Activated CD4-positive, alpha-beta T cell treated with anti-CD3 and anti-CD28 coated beads, Interleukin-2, amount 10 ng/mL, durations not matched to agents 7 days and 5 days (primary cell): ENCODE measurements around the gene FBXW12. TPM values are rescaled to one million over a fixed set of nuclear protein-coding genes. Genes with fewer than 3 reads are reported as not detected.
"Not testable (repeated sequence)": the region's sequence is repeated elsewhere in the genome, so short reads cannot be mapped to it uniquely, and the experiment has no call there.

Experiments used
- CTCF ChIA-PET: fragments of 350-600 bp; sonication (Branson Sonifier 250); formaldehyde crosslinking; loops from one replicate; lab custom pipeline; 2021; ENCODE audit warnings: antibody characterized with exemption; lab: Charles Lee
- POLR2A ChIA-PET: fragments of 350-600 bp; sonication (Branson Sonifier 250); formaldehyde crosslinking; loops from one replicate; lab custom pipeline; 2021; ENCODE audit warnings: antibody characterized with exemption; lab: Charles Lee
- DNase-seq: peaks from one replicate; pipeline ENCODE4 v3.0.0-alpha.2; 2020
- H3K27ac Mint-ChIP-seq: one replicate; pipeline ENCODE4 v1.8.0; 2021; ENCODE audit warnings: mild to moderate bottlenecking, moderate library complexity, mixed read lengths
- H3K27me3 Mint-ChIP-seq: one replicate; pipeline ENCODE4 v1.8.0; 2021; ENCODE audit warnings: mixed read lengths
- H3K36me3 Mint-ChIP-seq: one replicate; pipeline ENCODE4 v1.8.0; 2021; ENCODE audit warnings: low read depth, mixed read lengths
- H3K4me1 Mint-ChIP-seq: one replicate; pipeline ENCODE4 v1.8.0; 2021; ENCODE audit warnings: mixed read lengths
- H3K4me3 Mint-ChIP-seq: one replicate; pipeline ENCODE4 v1.8.0; 2021; ENCODE audit warnings: mild to moderate bottlenecking, moderate library complexity, mixed read lengths
- H3K9me3 Mint-ChIP-seq: one replicate; pipeline ENCODE4 v1.8.0; 2021; ENCODE audit warnings: mixed read lengths
- total RNA-seq, 2 experiments: library from RNA; stranded (reverse); gene quantifications; one replicate each; pipeline ENCODE4 v1.2.3, GENCODE V29; 2021

FBXW12 gene, protein sequence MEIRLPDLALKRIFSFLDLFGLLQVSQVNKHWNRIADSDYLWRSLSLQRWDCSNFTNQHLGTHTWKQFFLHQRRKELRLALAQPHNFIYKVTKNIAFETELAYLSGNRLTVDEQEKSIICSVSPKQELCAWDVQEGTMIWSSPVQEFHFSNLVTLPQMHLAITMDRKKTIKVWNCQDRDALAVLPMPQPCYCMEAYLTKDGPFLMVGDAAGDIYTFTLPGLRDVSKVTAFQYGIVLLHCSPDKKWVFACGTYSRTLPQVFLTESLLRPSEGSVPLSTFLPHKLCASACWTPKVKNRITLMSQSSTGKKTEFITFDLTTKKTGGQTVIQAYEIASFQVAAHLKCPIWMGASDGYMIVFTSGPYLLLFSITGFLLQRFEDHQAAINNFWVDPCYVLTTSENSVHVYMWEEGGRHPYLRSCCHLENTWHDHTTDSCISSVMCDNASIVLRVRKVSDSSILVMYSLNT
- not detected for total RNA-seq

GRCh38 chr3:48371651-48372376 is at the start of gene FBXW12:
FBXW12 (plus strand) TSS chr3:48372219; CDS start chr3:48372768, 549 bp downstream.
- H3K9me3 Mint-ChIP-seq, result no peaks in the 10 kb centered on the region
- no peak within 1 kb of the TSS for H3K4me3 Mint-ChIP-seq
- H3K27me3 Mint-ChIP-seq, result no peaks in the 10 kb centered on the region
- POLR2A ChIA-PET, result no interaction called here
- no peaks in the 10 kb centered on the region for H3K36me3 Mint-ChIP-seq
- H3K4me1 Mint-ChIP-seq, result no peaks in the 10 kb centered on the region
- CTCF ChIA-PET, result interaction anchor here (0.9 kb wide), 1 partner anchor 23 kb away, joined by 3 read pairs; no protein-coding TSS in a partner anchor
- no peak for DNase-seq
- H3K27ac Mint-ChIP-seq, result no peak within 1 kb of the TSS

- peaks cover 29% of the 10 kb centered on the region for H3K27me3 Mint-ChIP-seq
- H3K9me3 Mint-ChIP-seq, H3K27ac Mint-ChIP-seq, CTCF ChIA-PET, POLR2A ChIA-PET, DNase-seq, H3K4me1 Mint-ChIP-seq, H3K4me3 Mint-ChIP-seq, H3K36me3 Mint-ChIP-seq: not testable (repeated sequence)
Measured at GRCh38 chr3:48331706-48332435, 40.1 kb upstream of the FBXW12 start.

DNA sequence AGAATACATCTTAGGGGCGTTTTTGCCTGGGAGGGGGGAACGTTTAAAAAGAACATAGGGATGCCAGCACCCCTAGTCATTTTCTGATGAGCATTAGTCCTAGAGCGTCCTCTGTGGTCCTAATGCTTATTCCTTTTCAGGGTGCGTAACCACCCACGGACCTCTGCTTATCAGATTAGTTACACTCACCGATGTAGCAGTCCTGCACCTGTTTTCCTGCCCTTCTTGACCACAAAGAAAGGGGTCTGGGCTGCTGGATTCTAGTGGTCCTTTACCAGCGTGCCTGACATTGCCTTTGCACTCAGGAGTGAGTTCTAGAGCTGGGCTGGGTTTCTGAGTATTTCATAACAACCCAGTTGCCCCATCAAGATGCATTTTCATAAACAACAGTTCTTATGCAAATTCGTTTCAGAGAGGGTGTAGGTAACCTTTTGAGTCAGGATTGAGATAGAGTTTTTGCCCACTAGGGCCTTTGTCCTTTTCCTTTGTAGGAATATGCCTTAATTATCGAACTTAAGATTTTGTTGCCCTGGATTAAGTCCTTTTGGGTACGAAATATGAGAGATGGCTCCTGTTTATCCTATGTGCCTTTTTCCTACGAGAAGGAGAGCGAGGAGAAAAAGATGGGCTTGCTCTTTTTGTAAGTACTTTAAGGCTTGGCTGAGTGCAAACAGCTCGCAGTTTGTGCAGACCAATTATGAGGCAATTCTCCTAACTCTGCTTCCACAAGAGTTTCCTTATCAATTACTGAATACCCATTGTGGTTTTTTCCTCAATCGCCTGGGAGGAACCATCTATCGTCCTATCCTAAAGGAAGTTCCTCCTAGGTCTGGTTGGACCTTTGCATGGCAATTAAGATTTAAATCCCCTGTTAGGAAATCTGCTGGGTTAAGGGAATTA is 38.4 kb upstream of the FBXW12 start, which contains the start of gene SPINK8:
Gene SPINK8 (minus strand): TSS at position 316 of the 900 bp plus-strand sequence. CDS start 5,320 bp downstream, outside the sequence.
- DNase-seq, H3K27ac Mint-ChIP-seq, H3K9me3 Mint-ChIP-seq, POLR2A ChIA-PET, CTCF ChIA-PET, H3K4me1 Mint-ChIP-seq, H3K4me3 Mint-ChIP-seq, H3K36me3 Mint-ChIP-seq: not testable (repeated sequence)
- peaks cover 21% of the 10 kb centered on the region for H3K27me3 Mint-ChIP-seq

DNA sequence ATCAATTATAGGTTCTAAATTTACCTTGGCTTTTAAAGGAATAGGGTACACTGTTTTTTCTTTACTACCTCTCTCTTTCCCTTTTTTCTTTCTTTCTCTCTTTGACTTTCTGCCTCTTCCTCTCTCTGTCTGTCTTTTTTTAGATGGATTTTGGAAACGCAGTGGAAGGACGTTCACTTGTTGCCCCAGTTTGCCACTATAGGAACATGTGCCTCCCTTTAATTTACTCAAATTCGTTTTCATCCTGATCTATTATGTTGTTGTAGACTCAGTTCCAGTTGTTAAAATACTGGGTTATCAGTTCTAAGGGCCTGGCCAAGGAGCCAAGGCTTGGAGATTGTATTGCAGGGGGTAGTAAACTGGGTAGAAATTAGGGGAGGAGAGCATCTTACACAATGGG is 37.4 kb upstream of the FBXW12 start:
- Mint-ChIP-seq H3K4me1 (no peaks in the 10 kb centered on the region), H3K9me3 (no peaks in the 10 kb centered on the region), H3K27me3 (peaks cover 21% of the 10 kb centered on the region), H3K36me3 (no peaks in the 10 kb centered on the region), H3K27ac (no peak overlapping the region), H3K4me3 (no peak overlapping the region)
- DNase-seq, result no peak
- CTCF ChIA-PET, result interaction anchor here (1.5 kb wide), 1 partner anchor 12 kb away, joined by 7 read pairs; no protein-coding TSS in a partner anchor
- POLR2A ChIA-PET, result no interaction called here

GRCh38 chr3:48335286-48335685 is 36.7 kb upstream of the FBXW12 start:
- H3K27me3 Mint-ChIP-seq, result peaks cover 21% of the 10 kb centered on the region
- DNase-seq, H3K27ac Mint-ChIP-seq, H3K4me3 Mint-ChIP-seq, H3K36me3 Mint-ChIP-seq, H3K4me1 Mint-ChIP-seq, POLR2A ChIA-PET, H3K9me3 Mint-ChIP-seq: not testable (repeated sequence)
- CTCF ChIA-PET, result interaction anchor here (1.5 kb wide), 1 partner anchor 13 kb away, joined by 7 read pairs; no protein-coding TSS in a partner anchor

- H3K27ac Mint-ChIP-seq, H3K36me3 Mint-ChIP-seq, POLR2A ChIA-PET, H3K9me3 Mint-ChIP-seq, H3K4me1 Mint-ChIP-seq, DNase-seq, CTCF ChIA-PET, H3K4me3 Mint-ChIP-seq: not testable (repeated sequence)
- peaks cover 15% of the 10 kb centered on the region for H3K27me3 Mint-ChIP-seq
Measured at GRCh38 chr3:48337536-48337935, 34.5 kb upstream of the FBXW12 start.

DNA sequence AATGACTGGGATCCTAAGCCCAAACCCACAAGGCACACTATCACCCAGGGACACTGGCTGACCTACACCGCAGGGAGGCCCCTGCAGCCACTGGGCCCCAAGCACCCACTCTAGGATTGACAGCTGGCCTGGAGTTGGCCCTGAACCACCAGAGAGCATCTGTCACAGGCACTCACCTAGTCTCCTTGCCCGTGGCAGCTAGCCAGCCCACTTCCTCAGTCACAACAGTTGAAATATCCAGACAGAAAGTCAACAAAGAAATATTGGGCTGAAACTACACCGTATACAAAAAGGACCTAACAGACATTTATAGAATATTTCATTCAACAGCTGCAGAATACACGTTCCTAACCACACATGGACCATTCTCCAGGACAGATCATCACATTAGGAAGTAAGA is 33.4 kb upstream of the FBXW12 start:
- Mint-ChIP-seq H3K4me1 (no peaks in the 10 kb centered on the region), H3K4me3 (no peak overlapping the region), H3K36me3 (no peaks in the 10 kb centered on the region), H3K9me3 (no peaks in the 10 kb centered on the region), H3K27ac (no peak overlapping the region), H3K27me3 (peaks cover 8% of the 10 kb centered on the region)
- ChIA-PET CTCF (interaction anchor here (1.4 to 1.5 kb wide), 2 partner anchors 18 to 21 kb away, joined by 3 to 4 read pairs; no protein-coding TSS in a partner anchor), POLR2A (no interaction called here)
- DNase-seq, result no peak

GRCh38 chr3:48343432-48343831 is 28.6 kb upstream of the FBXW12 start:
- no peak for DNase-seq
- H3K4me1 Mint-ChIP-seq, result no peaks in the 10 kb centered on the region
- no peak overlapping the region for H3K27ac Mint-ChIP-seq
- ChIA-PET CTCF (no interaction called here), POLR2A (no interaction called here)
- H3K4me3 Mint-ChIP-seq, result no peak overlapping the region
- peaks cover 15% of the 10 kb centered on the region for H3K27me3 Mint-ChIP-seq
- H3K36me3 Mint-ChIP-seq, result no peaks in the 10 kb centered on the region
- H3K9me3 Mint-ChIP-seq, result no peaks in the 10 kb centered on the region

- no peak for DNase-seq
- Mint-ChIP-seq H3K36me3 (no peaks in the 10 kb centered on the region), H3K9me3 (no peaks in the 10 kb centered on the region), H3K4me3 (no peak overlapping the region), H3K27me3 (peaks cover 15% of the 10 kb centered on the region), H3K27ac (no peak overlapping the region), H3K4me1 (no peaks in the 10 kb centered on the region)
- POLR2A ChIA-PET, result no interaction called here
- CTCF ChIA-PET, result no interaction called here
Measured at GRCh38 chr3:48344867-48345507, 27.0 kb upstream of the FBXW12 start.

GRCh38 chr3:48345946-48346572 is 26.0 kb upstream of the FBXW12 start:
- ChIA-PET CTCF (no interaction called here), POLR2A (no interaction called here)
- H3K9me3 Mint-ChIP-seq, result no peaks in the 10 kb centered on the region
- no peak overlapping the region for H3K27ac Mint-ChIP-seq
- no peak overlapping the region for H3K4me3 Mint-ChIP-seq
- DNase-seq, result no peak
- peaks cover 15% of the 10 kb centered on the region for H3K27me3 Mint-ChIP-seq
- H3K4me1 Mint-ChIP-seq, result no peaks in the 10 kb centered on the region
- H3K36me3 Mint-ChIP-seq, result no peaks in the 10 kb centered on the region

DNA sequence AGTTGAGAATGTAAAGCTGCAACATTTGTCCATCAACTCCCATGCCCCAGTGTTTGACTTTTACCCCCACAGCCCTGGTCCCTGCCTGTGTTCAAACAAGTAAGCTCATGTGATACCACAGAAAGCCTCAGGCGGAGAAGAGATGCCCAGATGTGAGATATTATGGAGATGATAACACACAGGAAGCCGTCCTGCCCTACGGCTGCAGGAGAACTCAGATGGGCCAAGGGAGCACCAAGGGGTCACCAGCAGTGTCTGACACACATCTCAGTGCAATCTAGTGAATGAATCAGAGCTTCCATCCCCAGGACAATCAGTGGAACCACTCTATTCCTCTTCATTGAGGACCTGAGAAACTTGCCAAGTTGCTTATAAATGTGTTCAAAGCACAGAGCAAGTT is 24.5 kb upstream of the FBXW12 start:
- no peak overlapping the region for H3K4me3 Mint-ChIP-seq
- ChIA-PET CTCF (no interaction called here), POLR2A (no interaction called here)
- no peaks in the 10 kb centered on the region for H3K9me3 Mint-ChIP-seq
- H3K27ac Mint-ChIP-seq, result no peak overlapping the region
- peaks cover 18% of the 10 kb centered on the region for H3K27me3 Mint-ChIP-seq
- no peaks in the 10 kb centered on the region for H3K36me3 Mint-ChIP-seq
- no peaks in the 10 kb centered on the region for H3K4me1 Mint-ChIP-seq
- no peak for DNase-seq
